ENCODE data around the gene SCN2B. TPM values are rescaled to one million over a fixed set of nuclear protein-coding genes. Genes with fewer than 3 reads are reported as not detected.

Gene SCN2B
- total and polyA plus RNA-seq, 9 donors, result 2.1 to 5.4 (median 4.2) TPM

DNA sequence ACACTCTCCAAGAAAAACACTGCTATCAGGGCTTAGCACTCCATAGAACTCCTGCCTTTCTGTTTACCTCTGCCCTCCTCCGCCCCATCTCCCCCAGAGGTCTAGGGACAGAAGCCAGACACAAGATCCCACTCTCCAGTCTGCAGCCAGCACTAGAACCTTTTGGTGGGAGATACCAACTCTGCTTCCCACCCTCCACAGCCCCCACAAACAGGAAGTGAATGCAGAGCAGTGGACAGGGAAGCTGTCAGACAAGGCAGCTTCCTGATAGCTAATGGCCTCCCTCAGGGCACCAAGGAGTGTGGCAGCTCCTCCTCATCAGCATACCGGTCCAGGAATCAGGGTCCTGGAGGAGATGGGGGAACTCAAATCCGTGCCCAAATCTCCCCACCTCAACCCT lies 28.9 kb downstream of the SCN2B start:
- H3K4me3 ChIP-seq (ENCODE audit: low read length), result no peak overlapping the region
- H3K36me3 ChIP-seq (ENCODE audit: control insufficient read depth, insufficient read depth, low read length), result no peaks in the 10 kb centered on the region
- peaks cover 81% of the 10 kb centered on the region for H3K27me3 ChIP-seq (ENCODE audit: control insufficient read depth, insufficient read depth, low read length)
- no peaks in the 10 kb centered on the region for H3K9me3 ChIP-seq (replicated peaks; ENCODE audit: control insufficient read depth, low read depth, low read length)
- DNase-seq, result no peak
- H3K27ac ChIP-seq (ENCODE audit: low read length), result no peak overlapping the region
- peaks cover 14% of the 10 kb centered on the region for H3K4me1 ChIP-seq (ENCODE audit: control insufficient read depth, insufficient read depth, low read length)
- WGBS (ENCODE audit: insufficient coverage), result 75% methylated on average over 1 of the region's 3 CpGs

DNA sequence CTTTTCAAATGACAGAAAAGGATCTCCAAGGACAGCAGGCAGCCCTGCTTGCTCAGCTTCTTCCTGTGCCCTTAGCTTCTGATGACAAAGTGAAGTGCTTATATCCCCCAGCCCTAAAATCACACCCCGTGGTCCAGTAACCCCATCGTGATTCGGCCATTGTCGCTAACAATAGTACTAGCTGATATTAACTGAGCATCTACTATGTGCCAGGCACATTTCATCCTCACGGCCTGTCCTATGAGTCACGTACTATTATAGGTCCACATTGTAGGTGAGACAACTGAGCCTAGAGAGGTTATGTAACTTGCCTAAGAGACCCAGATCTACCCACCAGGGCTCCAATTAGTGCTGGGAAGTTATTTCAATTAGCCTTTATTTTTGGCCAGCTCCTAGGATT lies 29.9 kb downstream of the SCN2B start:
- no CpG with 5 or more reads among the region's 6 CpGs for WGBS (ENCODE audit: insufficient coverage)

DNA sequence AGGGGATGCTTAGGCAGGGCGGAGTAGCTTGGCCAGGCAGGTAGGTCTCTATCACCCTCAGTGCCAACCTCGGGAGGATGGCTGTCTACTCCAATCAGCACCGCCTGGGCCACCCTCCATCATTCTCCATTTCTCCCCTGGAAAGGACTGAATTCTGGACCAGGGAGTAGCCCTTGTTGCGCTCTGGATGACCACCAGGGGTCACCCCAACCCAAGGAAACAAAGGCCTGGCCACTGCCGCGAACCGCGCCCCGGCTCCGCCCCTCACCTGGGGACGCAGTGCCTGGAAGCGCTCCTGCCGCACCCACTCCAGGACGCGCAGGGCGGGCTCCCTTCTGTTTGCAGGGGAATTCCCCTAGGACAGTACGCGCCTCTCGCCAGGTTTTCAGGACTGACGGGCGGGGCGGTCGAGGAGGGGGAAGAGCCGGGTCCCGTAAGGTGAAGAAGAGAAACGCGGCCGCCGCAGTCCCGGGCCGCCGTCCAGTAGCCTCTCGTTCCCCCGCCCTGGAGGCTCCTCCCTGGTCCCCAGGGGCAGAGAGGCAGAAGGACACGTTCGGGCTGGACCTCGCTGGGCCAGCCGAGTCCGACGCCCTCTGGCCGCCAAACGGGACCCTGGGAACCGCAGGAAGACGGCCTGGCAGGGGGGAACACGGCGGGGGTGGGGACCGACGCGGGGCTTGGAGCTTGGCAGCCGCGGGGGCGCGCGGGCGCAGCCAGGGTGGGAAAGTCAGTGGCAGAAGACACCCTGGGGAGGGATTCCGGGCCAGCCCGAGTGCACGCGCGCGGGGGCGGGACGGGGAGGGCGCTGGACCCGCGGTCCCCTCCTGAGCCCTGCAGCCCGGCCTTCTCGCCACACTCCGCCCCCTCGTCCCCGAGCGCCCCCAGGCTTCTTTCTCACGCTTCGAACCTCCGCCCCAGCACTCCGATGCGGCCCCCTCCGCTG lies 30.9 kb downstream of the SCN2B start:
- H3K27me3 ChIP-seq (ENCODE audit: control insufficient read depth, insufficient read depth, low read length), result peaks cover 72% of the 10 kb centered on the region
- DNase-seq, result peak; percentile 78
- no peaks in the 10 kb centered on the region for H3K36me3 ChIP-seq (ENCODE audit: control insufficient read depth, insufficient read depth, low read length)
- peak overlapping the region; percentile 65 for H3K4me3 ChIP-seq (ENCODE audit: low read length)
- H3K9me3 ChIP-seq (replicated peaks; ENCODE audit: control insufficient read depth, low read depth, low read length), result no peaks in the 10 kb centered on the region
- peaks cover 7% of the 10 kb centered on the region for H3K4me1 ChIP-seq (ENCODE audit: control insufficient read depth, insufficient read depth, low read length)
- no peak overlapping the region for H3K27ac ChIP-seq (ENCODE audit: low read length)
- under 1% methylated on average over 76 of the region's 78 CpGs for whole genome bisulfite sequencing (ENCODE audit: insufficient coverage)

More for the DNA sequence above, 29.9 kb downstream of the SCN2B start:
- DNase-seq, result no peak
- Histone ChIP-seq H3K4me3 (ENCODE audit: low read length) (no peak overlapping the region), H3K9me3 (replicated peaks; ENCODE audit: control insufficient read depth, low read depth, low read length) (no peaks in the 10 kb centered on the region), H3K27ac (ENCODE audit: low read length) (no peak overlapping the region), H3K36me3 (ENCODE audit: control insufficient read depth, insufficient read depth, low read length) (no peaks in the 10 kb centered on the region), H3K4me1 (ENCODE audit: control insufficient read depth, insufficient read depth, low read length) (peaks cover 7% of the 10 kb centered on the region), H3K27me3 (ENCODE audit: control insufficient read depth, insufficient read depth, low read length) (peaks cover 76% of the 10 kb centered on the region)

DNA sequence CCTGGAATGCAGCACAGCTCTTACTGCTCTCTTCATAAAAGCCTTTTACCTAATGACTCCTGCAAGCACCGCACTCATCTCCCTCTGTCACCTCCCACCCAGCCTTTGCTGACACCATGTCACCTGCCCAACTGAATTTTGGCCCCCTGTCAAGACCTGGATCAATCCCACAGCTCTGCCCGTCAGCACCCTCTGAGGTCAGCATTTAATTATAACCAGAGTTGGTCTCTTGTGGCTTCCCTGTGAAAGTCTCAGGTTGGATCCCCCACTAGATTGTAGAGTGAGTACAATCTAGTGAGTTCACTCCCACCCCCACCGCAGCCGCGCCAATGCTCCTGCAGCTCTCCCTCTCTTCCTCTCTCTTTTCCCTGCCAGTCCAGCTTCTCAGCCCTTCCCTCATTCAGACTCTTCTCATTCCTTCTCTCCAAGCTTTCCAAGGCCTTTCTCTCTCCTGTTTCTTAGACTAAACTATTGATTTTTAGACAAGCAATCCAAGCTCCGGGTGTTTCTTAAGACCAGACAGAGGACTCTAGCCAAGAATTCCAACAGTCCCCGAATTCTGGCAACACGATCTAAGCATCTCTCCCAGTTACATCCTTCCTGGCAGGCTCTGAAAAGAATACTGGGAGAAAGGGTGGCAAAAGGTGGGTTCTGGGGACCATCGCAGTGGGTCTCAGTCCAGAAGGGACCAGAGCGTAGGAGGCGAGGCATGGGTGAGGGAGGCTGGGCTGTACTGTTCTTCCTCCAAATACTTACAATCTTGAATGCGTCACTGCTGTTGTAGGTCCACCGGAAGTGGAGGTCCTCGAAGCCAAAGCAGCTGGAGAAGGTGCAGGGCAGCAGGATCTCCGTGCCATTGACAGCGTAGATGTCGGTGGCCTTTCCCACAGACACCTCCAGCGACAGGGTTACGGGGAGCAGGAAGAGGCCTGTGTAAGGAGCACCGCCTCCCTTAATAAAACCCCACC lies 31.9 kb downstream of the SCN2B start:
- 35% methylated on average over 8 of the region's 20 CpGs for WGBS (ENCODE audit: insufficient coverage)
- Histone ChIP-seq H3K4me1 (ENCODE audit: control insufficient read depth, insufficient read depth, low read length) (peaks cover 7% of the 10 kb centered on the region), H3K27ac (ENCODE audit: low read length) (no peak overlapping the region)

DNA sequence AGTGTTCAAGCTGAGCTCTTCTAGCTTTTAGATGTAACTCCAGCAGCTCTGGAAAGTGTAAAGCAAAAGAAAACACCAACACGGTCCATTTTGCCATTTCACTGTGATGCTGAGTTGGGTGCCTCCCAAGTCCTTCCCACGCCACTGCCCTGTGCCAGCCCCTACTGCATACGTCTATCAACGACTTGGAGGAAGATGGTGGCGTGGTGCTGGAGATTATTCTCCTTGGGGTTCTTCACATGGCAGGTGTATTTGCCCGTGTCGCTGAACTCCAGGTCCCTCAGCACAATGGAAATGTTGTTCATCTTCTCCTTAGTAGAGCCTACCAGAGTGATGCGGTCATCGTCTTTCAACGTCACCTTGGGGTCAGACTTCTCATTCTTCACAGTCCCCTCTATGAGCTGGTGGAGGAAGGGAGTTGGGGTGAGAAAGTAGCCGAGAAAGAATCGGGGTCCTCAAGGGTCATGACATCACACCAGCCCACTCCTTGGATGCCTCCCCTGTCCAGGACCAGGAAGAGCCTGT lies 32.7 kb downstream of the SCN2B start:
- H3K27ac ChIP-seq (ENCODE audit: low read length), result no peak overlapping the region

More for the DNA sequence above, 31.9 kb downstream of the SCN2B start:
- Histone ChIP-seq H3K36me3 (ENCODE audit: control insufficient read depth, insufficient read depth, low read length) (no peaks in the 10 kb centered on the region), H3K27me3 (ENCODE audit: control insufficient read depth, insufficient read depth, low read length) (peaks cover 73% of the 10 kb centered on the region), H3K4me3 (ENCODE audit: low read length) (no peak overlapping the region), H3K9me3 (replicated peaks; ENCODE audit: control insufficient read depth, low read depth, low read length) (no peaks in the 10 kb centered on the region)
- DNase-seq, result peak; percentile 30

DNA sequence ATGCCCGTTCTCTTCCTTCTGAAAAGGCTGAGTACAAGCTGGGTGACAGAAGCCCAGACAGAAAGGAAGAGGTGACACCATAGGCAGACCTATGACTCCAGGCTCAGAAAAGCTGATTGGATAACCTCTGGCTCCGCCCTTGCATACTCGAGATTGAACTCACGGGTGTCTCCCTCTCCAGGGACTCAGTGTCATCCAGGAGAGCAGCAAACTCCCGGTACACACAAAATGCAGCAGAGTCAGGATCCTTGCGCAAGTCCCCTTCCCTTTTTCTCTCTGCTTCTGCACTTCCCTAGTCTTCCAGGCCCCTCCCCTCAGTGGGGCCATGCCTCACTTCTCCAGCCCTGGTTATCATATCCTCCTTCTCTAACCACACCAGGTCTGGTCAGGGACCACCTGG lies 33.6 kb downstream of the SCN2B start:
- WGBS (ENCODE audit: insufficient coverage), result 36% methylated on average over 6 of the region's 6 CpGs
- no peaks in the 10 kb centered on the region for H3K9me3 ChIP-seq (replicated peaks; ENCODE audit: control insufficient read depth, low read depth, low read length)
- H3K27me3 ChIP-seq (ENCODE audit: control insufficient read depth, insufficient read depth, low read length), result peaks cover 62% of the 10 kb centered on the region
- peaks cover 7% of the 10 kb centered on the region for H3K4me1 ChIP-seq (ENCODE audit: control insufficient read depth, insufficient read depth, low read length)
- H3K36me3 ChIP-seq (ENCODE audit: control insufficient read depth, insufficient read depth, low read length), result no peaks in the 10 kb centered on the region
- H3K27ac ChIP-seq (ENCODE audit: low read length), result no peak overlapping the region
- no peak overlapping the region for H3K4me3 ChIP-seq (ENCODE audit: low read length)
- DNase-seq, result peak; percentile 56

More for the DNA sequence above, 32.7 kb downstream of the SCN2B start:
- DNase-seq, result no peak
- Histone ChIP-seq H3K4me3 (ENCODE audit: low read length) (no peak overlapping the region), H3K9me3 (replicated peaks; ENCODE audit: control insufficient read depth, low read depth, low read length) (no peaks in the 10 kb centered on the region), H3K4me1 (ENCODE audit: control insufficient read depth, insufficient read depth, low read length) (peaks cover 7% of the 10 kb centered on the region), H3K36me3 (ENCODE audit: control insufficient read depth, insufficient read depth, low read length) (no peaks in the 10 kb centered on the region), H3K27me3 (ENCODE audit: control insufficient read depth, insufficient read depth, low read length) (peaks cover 67% of the 10 kb centered on the region)
- 77% methylated on average over 6 of the region's 12 CpGs for WGBS (ENCODE audit: insufficient coverage)

DNA sequence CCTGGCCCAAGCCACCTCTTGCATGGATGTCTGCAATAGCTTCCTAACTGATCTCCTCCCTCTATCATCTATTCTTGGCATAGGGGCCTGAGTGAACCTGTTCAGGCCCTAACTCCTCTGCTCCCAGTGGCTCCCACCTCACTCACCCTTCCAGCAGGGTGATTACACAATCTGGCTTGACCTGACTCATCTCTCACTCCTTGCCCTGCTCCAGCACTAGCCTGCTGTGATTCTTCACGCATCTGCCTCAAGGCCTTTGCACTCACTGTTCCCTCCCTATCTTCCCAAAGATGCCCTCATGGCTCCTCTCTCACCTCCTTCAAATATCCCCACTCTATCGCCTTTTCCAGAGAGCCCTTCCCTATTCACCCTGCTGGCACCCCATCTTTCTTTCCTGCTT lies 34.4 kb downstream of the SCN2B start:
- H3K4me3 ChIP-seq (ENCODE audit: low read length), result no peak overlapping the region
- peaks cover 57% of the 10 kb centered on the region for H3K27me3 ChIP-seq (ENCODE audit: control insufficient read depth, insufficient read depth, low read length)
- H3K36me3 ChIP-seq (ENCODE audit: control insufficient read depth, insufficient read depth, low read length), result no peaks in the 10 kb centered on the region
- no peaks in the 10 kb centered on the region for H3K9me3 ChIP-seq (replicated peaks; ENCODE audit: control insufficient read depth, low read depth, low read length)
- no peak for DNase-seq
- H3K4me1 ChIP-seq (ENCODE audit: control insufficient read depth, insufficient read depth, low read length), result peaks cover 5% of the 10 kb centered on the region
- H3K27ac ChIP-seq (ENCODE audit: low read length), result no peak overlapping the region
- WGBS (ENCODE audit: insufficient coverage), result 52% methylated on average over 2 of the region's 2 CpGs

DNA sequence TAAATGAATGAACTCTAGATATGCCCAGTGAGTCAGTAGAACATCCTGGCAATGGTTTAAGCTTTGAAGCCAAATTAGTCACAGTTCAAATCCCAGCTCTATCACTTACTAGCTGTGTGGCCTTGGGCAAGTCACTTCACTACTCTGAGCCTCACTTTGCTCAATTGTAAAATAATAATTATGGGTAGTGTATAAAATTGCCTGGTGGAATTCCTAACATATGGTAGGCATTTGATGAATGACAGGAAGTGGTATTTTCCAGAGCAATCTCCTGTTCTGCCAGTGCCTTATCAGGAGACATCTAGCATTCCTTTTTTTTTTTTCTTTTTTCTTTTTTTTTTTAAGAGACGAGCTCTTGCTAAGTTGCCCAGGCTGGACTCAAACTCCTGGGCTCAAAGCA lies 36.9 kb downstream of the SCN2B start:
- 29% methylated on average over 1 of the region's 1 CpG for WGBS (ENCODE audit: insufficient coverage)
- Histone ChIP-seq H3K36me3 (ENCODE audit: control insufficient read depth, insufficient read depth, low read length) (no peaks in the 10 kb centered on the region), H3K9me3 (replicated peaks; ENCODE audit: control insufficient read depth, low read depth, low read length) (no peaks in the 10 kb centered on the region), H3K4me3 (ENCODE audit: low read length) (no peak overlapping the region), H3K27ac (ENCODE audit: low read length) (no peak overlapping the region), H3K27me3 (ENCODE audit: control insufficient read depth, insufficient read depth, low read length) (peaks cover 45% of the 10 kb centered on the region), H3K4me1 (ENCODE audit: control insufficient read depth, insufficient read depth, low read length) (no peaks in the 10 kb centered on the region)
- DNase-seq, result no peak

DNA sequence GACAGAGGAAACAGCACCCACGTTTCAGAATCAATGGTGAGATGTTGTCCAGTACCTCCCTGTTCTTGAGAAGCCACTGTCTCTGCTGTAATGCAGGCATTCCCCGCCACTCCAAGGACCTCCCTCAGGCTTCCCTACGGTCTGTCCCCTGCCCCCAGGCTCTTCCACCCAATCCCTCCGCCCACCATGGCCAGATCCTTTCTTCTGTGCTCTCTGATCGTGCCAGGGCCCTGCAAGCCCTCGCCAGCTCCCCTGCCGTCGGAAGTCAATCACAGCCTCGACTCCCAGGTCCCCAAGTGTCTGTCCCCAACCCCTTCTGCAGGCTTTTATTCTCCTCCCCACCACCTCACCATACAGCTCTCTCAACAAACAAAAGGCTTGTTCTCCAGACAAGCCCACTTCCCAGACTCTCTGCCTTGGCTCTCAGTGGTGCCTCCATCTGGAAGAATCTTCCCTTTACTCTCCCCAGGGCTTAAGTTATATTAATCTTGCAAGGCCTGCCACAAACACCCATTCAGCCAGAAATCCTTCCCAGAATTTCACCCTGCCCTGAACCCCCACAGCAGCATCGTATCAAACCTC lies 37.5 kb downstream of the SCN2B start:
- DNase-seq, result no peak
- H3K9me3 ChIP-seq (replicated peaks; ENCODE audit: control insufficient read depth, low read depth, low read length), result no peaks in the 10 kb centered on the region
- H3K36me3 ChIP-seq (ENCODE audit: control insufficient read depth, insufficient read depth, low read length), result no peaks in the 10 kb centered on the region
- no peaks in the 10 kb centered on the region for H3K4me1 ChIP-seq (ENCODE audit: control insufficient read depth, insufficient read depth, low read length)
- peaks cover 39% of the 10 kb centered on the region for H3K27me3 ChIP-seq (ENCODE audit: control insufficient read depth, insufficient read depth, low read length)
- 38% methylated on average over 8 of the region's 10 CpGs for whole genome bisulfite sequencing (ENCODE audit: insufficient coverage)
- no peak overlapping the region for H3K27ac ChIP-seq (ENCODE audit: low read length)
- no peak overlapping the region for H3K4me3 ChIP-seq (ENCODE audit: low read length)

All from muscle of leg (tissue), 11 donors.